GM18502 (cell line): ENCODE data around the gene PDE3B.
A peak's percentile ranks its signal among the peaks of the same experiment; 100 is the strongest.
"Not testable (repeated sequence)": the region's sequence is repeated elsewhere in the genome, so short reads cannot be mapped to it uniquely, and the experiment has no call there.

Source experiments
- ATAC-seq: cut with Tn5 transposase; IDR thresholded peaks from one replicate; pipeline ENCODE4 v1.9.1; 2021; ENCODE audit warnings: mild to moderate bottlenecking; ENCODE audit not compliant: unreplicated experiment, poor library complexity

The PDE3B gene

DNA sequence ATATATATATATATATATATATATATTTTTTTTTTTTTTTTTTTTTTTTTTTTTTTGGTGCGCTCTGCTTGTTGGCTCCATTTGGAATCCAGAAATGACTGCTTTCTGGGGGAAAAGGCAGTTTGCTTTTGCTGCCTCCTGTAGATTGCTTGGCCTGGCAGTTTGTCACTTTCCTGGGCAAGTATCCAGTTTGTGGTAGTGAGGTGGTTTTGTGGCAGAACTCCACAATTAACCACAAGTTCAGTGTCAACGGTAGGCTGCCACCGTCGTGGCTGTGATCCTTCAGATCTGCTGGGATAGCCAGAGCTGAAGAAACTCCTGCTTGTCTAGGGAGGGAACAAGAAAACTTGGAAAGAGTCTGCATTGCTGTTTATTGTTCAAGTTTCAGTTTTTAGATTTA lies 5.0 kb upstream of the PDE3B start:
- no peak for ATAC-seq

DNA sequence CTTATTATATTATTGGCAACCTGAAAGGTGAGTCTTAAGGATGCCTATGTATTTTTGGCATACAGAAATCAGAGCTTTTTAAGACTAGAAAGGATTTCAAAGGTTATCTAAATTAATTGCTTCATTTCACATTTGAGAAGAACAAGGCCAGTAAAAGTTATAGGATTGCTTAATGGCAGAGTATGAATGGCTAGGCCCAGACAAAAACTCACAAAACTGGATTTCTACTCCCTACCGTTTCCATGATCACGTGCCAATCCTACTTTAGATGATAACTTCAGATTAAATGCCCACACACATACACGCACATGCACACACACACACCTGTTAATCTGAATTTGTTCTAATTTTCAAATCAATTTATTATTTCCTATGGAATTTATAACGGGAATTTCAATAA lies 1.8 kb upstream of the PDE3B start:
- no peak for ATAC-seq

DNA sequence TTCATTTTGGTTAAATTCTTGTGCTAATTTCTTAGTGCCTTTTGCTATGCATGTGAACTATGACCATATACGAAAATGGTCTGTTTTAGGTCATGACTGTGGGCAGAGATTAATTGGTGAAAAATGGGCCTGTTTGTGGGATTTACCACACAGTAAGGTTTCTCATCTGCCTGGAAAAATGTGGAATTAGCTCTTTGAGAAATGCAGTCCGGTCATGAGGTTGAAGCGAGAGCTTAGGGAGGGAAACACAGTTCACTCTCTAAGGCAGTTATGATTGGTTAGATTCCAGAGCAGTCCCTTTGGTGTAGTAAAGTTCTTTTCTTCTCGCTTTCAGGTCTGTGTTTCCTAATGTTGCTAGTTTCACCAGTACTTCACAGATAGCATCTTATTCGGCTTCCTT lies 1.2 kb upstream of the PDE3B start:
- ATAC-seq: no peak

DNA sequence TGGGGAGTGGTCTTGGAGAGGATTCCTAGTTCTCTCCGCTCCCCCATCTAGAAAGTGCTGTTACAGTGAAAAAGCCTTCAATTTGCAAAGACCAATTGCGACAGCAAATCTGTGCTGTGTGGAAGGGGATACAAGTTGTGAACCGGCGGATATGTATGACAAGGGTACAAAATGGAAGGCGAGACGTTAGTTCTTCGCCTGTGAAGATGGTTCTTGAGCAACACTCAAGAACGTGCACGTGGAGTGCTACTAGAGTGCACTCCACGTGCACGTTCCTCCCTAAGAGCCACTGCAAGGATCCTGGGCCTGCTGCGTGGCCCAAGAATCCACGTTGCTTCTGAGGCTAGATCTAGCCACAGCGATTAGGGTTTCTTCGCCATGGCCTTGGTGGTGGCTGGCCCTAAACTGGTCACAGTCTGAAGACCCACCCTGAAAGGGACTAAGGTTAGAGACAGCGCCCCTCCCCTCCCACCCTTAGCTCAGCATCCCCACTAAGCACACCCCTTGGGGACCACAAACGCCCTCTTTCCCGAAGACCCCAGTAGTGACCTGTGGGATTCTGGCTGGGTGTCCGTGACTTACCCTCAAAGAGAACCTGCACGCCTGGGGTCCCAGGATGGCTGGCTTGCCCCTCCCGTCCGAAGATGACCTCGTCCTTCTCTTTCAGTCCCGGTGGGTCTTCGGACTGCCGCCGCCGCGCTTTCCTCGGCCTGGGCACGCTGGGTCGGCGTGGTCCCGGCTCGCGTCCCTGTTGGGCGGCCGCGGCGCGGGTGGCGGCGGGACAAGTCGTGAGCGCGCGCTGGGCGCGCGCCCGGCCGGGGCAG lies 519 bp upstream of the PDE3B start:
- no peak for ATAC-seq

DNA sequence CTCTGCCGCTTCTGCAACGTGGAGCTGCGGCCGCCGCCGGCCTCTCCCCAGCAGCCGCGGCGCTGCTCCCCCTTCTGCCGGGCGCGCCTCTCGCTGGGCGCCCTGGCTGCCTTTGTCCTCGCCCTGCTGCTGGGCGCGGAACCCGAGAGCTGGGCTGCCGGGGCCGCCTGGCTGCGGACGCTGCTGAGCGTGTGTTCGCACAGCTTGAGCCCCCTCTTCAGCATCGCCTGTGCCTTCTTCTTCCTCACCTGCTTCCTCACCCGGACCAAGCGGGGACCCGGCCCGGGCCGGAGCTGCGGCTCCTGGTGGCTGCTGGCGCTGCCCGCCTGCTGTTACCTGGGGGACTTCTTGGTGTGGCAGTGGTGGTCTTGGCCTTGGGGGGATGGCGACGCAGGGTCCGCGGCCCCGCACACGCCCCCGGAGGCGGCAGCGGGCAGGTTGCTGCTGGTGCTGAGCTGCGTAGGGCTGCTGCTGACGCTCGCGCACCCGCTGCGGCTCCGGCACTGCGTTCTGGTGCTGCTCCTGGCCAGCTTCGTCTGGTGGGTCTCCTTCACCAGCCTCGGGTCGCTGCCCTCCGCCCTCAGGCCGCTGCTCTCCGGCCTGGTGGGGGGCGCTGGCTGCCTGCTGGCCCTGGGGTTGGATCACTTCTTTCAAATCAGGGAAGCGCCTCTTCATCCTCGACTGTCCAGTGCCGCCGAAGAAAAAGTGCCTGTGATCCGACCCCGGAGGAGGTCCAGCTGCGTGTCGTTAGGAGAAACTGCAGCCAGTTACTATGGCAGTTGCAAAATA lies 816 bp downstream of the PDE3B start:
- peak; percentile 68 for ATAC-seq

DNA sequence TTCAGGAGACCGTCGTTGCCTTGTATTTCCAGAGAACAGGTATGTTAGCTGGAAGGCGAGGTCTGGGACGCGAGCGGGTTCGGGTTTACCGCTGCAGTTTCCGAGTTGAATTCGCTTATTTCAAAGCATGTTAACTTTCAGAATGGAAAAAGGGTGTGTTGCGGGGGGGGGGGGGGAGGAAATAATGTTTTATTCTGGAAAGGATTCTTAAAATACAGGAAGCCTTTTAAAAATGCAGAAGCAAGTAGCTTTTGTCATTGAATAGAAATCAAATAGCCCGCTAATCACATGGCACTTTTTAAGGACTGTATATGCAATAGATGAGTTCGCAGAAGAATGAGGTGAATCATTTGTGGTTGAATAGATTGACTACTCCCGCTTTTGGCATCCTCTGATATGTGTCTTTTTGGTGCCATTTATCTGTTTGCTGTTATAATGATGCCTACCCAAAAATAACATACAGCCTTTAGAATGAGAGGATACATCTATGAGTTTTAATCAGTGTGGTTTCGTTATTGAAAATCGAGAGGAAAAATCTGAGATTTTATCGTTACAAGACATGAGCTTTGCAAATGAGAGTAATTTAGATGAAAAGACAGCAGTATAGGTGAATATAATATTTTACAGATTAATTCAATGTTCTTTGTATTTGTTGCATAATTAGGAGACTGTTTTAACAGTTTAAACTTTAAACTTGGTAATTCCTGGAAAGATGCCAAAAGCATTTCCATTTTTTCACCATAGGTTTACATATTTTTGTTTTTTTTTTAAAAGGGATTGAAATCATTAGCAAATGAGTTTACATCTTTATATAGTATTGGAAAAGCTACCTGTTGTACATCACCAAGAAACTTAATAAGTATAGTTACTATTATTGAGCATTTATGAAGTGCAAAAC lies 1.7 kb downstream of the PDE3B start:
- no peak for ATAC-seq

DNA sequence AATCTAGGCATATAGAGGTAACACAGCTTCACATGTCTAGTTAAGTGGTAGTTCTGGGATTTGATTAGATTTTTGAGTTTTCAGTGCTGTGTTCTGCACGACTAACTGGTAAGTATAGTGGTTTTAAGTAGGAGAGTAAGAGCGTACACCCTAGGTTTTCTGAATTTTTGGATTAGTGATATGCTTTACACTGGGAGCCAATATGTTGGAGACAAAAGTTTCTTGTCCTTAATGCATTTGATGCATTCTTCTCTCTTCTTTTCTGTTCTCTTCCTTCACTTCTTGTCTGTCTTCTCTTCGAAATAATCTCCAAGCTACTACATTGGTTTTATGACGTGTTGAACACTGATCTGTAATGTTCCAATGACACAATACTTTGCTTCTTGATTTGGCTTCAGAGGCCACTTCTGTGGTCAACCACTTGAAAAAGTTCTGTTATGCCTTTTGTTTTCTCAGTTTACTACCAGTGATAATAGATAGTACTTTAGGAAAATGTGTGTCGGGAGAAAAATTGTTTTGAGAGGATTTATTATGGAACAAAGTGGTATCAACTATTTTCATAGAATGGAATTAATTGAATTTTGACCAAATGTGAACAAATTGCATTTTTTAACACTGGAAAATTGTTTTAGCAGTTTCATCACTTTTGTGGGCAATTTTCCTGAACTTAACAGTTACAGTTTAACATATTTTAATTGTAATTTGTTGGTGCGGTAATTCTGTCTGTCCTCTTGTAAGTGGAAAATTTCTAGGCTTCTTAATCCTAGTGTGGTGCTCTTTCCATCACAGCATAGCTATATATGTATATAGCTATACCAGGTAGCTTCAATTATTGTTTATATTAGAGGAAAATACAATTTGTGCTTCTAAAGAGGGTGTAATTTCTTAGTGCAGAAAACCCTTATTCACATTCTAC lies 2.6 kb downstream of the PDE3B start:
- ATAC-seq: no peak

DNA sequence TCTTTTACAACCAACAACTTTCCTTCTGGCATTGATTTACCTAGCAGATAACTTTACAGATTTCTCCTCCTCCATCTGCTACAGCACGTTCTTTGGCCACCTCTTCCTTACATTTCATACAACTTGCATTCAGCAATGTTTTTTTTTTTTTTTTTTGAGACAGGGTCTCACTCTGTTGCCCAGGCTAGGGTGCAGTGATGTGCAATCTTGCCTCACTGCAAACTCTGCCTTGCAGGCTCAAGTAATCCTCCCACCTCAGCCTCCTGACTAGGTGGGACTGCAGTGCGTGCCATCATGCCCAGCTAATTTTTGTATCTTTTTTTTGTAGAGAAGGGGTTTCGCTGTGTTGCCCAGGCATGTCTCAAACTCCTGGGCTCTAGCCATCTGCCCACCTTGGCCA lies 6.5 kb downstream of the PDE3B start:
- no peak for ATAC-seq

DNA sequence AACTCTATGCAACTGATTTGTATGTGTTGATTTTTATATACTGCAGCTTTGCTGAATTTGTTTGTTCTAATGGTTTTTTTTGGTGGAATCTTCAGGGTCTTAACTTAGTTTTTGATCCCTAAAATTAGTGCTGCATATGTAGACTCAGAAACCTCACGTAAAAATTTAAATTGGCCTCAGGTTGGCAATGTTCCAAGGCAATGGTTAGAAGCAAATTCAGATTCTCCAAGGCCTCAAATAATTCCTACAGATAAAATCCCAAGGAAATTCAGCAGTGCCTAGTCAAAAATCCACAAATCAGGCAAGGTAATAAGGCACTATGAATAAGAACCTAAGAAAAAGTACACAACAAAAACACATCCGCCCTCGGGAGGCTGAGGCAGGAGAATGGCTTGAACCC lies 9.5 kb downstream of the PDE3B start:
- no peak for ATAC-seq

DNA sequence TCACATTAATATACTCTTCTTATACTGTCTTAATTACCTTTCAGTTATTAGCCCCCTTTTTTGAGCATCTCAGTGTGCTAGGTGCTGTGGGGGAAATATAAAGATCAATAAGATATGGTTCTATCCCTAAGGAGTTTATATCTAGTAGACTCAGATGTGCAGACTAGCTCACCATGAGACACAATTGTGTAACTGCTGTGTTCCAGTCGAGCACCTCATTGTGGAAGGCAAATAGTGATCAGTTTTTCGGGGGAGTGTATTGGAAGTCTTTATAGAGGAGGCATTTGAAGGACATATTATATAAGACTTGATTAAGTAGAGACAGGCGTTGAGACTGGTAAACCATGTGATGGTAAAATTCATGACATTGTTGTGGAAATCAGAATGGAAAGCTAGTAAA lies 11.8 kb downstream of the PDE3B start:
- no peak for ATAC-seq

DNA sequence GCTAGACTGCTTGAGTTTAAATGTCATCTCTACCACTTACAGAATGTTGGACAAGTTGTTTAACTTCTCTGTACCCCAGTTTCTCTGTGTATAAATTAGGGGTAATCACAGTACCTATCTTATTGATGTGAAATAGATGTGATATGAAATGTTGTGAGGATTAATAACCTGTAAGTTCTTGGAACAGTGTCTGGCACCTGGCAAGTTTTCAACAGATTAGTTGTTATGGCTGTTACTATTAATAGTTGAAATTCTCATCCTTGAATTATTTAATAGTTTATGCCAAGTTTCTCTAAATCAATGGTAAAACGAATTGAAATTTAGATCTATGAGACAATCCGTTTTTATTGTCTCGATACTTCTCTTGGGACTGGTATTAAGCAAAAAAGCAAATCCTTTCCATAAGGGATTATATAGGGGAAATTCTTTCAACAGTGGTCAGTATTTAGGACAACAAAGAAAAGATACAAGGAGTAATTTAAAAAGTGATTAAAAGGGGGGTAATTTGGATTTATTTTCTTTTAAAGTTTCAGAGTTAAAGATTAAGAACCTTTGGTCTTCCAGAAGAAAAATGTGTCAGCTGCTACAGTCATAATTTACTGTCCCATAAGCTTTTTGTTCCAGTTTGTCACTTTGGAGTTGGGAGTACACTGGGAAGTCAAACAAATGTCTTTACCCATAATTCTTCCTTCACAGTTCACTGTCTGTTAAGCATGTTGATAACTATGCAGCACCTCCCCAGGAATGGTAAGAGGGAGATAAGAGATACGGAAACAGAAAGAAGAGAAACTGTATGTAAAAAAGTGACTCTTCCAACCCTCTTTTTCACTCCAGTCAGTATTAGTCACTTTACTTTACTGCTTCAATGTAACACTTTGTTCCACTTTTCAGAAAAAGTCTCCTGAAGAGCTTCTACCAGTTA lies 13.2 kb downstream of the PDE3B start:
- ATAC-seq: no peak

DNA sequence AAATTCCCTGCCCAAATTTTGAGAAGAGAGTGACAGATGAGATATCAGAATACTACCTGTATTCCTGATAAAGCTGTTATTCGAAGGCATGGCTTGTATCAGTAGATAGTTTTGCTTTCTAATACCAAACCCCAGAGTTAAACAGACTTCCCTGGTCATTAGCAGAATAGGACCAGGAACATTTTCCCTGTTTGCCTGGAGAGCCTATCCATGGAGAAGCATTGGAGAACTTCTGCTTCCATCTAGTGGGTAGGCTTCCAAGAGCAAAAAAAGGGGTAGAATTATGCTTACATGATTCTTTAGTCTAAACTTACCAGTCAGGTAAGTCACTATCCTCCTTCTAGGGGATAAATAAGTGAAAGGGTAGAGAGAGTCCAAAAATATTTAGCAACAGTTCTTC lies 14.2 kb downstream of the PDE3B start:
- no peak for ATAC-seq

DNA sequence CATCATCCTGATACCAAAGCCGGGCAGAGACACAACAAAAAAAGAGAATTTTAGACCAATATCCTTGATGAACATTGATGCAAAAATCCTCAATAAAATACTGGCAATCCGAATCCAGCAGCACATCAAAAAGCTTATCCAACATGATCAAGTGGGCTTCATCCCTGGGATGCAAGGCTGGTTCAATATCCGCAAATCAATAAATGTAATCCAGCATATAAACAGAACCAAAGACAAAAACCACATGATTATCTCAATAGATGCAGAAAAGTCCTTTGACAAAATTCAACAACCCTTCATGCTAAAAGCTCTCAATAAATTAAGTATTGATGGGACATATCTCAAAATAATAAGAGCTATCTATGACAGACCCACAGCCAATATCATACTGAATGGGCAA lies 21.3 kb downstream of the PDE3B start:
- ATAC-seq: not testable (repeated sequence)

DNA sequence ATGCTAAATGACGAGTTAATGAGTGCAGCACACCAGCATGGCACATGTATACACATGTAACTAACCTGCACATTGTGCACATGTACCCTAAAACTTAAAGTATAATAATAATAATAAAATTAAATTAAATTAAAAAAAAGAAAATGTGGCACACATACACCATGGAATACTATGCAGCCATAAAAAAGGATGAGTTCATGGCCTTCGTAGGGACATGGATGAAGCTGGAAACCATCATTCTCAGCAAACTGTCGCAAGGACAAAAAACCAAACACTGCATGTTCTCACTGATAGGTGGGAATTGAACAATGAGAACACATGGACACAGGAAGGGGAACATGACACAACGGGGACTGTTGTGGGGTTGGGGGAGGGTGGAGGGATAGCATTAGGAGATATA lies 23.7 kb downstream of the PDE3B start:
- ATAC-seq: not testable (repeated sequence)

DNA sequence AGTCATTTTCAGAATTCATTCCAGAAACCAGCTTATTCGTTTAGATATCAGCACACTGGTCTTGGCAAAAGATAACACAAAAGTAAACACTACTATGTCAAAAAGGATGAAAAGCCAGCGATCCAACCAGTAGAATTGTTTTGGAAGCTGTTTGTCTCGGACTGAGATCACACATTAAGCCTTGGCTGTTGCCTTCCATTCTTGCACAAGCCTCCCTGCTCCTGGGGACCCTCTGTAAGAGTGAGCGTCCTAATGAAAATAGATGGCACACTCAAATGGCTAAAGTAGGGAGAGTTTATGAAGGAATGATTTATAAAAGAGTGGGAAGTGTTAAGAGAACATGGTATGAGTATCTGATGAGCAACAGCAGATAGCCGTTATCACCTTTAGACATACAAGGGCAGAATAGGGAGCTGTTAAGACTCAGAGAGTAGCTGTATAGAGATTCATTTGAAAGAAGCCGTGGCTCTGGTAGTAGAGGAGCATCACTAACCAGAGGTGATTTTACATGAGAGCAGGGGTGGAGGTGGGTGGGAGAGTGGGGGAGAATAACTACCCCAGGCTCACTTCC lies 25.2 kb downstream of the PDE3B start:
- no peak for ATAC-seq

DNA sequence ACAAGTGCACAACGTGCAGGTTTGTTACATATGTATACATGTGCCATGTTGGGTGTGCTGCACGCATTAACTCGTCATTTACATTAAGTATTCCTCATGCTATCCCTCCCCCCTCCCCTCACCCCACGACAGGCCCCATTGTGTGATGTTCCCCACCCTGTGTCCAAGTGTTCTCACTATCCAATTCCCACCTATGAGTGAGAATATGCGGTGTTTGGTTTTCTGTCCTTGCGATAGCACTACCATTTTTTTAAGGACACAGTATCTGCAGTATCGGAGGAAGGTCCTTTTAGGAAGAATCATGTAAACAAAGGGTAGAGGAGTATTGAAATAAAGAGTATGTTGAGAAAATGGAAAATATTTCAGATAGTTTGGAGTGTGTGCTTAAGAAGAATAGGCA lies 25.9 kb downstream of the PDE3B start:
- ATAC-seq: no peak

DNA sequence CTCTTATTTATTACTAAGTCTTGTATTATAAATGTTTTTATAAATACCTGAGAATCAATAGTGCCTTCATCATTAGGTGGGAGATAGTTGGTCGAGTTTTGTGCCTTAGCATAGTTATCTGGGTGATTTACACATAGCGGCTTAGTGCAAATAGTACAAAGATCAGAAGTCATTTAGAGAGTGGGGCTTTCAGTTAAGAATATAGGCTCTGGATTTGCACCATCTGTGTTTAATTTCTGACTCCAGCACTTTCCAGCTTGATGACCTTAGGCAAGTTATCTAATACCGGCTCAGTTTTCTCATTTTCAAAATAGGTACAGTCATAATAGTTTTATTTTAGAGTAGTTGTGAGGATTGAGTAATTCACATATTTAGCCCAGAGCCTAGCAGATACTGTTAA lies 26.4 kb downstream of the PDE3B start:
- no peak for ATAC-seq

DNA sequence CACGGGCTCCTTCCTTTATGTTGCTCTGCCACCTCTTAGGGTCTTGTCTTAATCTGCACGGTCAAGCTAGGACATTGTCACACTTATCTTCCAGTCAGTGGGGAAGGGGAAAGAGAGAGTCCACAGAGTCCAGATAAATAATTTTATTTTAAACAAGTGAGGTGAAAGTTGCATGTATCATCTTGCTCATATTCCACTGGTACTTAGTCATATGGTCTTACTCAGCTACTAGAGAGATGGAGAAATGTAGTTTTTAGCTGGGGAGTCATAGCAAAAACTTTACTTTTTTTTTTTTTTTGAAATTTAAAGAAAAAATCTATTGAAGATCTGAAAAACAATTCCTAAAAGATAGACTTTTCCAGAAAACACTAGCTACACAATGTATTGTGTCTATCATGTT lies 29.0 kb downstream of the PDE3B start:
- ATAC-seq: no peak
